OCI-LY1 (cell line): ENCODE measurements around the gene MMP23B.

Source experiments
- H2AFZ ChIP-seq: fragments of 200-600 bp; sonication (generic), shearing (Covaris generic); 2 replicates; pipeline ENCODE4 v1.6.0; 2014; ENCODE audit warnings: antibody characterized with exemption, mild to moderate bottlenecking, low read length
- H3F3A ChIP-seq: fragments of 200-600 bp; sonication (generic), shearing (Covaris generic); 2 replicates; pipeline ENCODE4 v1.6.0; 2014; ENCODE audit warnings: mild to moderate bottlenecking, antibody characterized with exemption, low read length, moderate library complexity; ENCODE audit not compliant: insufficient read depth
- H3K27ac ChIP-seq: fragments of 200-600 bp; sonication (generic); 2 replicates; pipeline ENCODE4 v1.5.1; 2014; ENCODE audit warnings: low read length, mixed run types, mild to moderate bottlenecking, low read depth; ENCODE audit not compliant: poor library complexity, severe bottlenecking
- H3K27me3 ChIP-seq: fragments of 200-600 bp; sonication (generic); 2 replicates; pipeline ENCODE4 v1.6.0; 2014; ENCODE audit warnings: antibody characterized with exemption, mild to moderate bottlenecking, low read length, moderate library complexity; ENCODE audit not compliant: insufficient read depth
- H3K36me3 ChIP-seq: fragments of 200-600 bp; sonication (generic); 2 replicates; pipeline ENCODE4 v1.6.1; 2014; ENCODE audit warnings: mild to moderate bottlenecking, antibody characterized with exemption, low read length, moderate library complexity, mixed read lengths; ENCODE audit not compliant: insufficient read depth
- H3K4me1 ChIP-seq: fragments of 200-600 bp; sonication (generic); 2 replicates; pipeline ENCODE4 v1.5.1; 2014; ENCODE audit warnings: mild to moderate bottlenecking, low read length, moderate library complexity; ENCODE audit not compliant: insufficient read depth, severe bottlenecking
- H3K4me2 ChIP-seq: fragments of 200-600 bp; sonication (generic), shearing (Covaris generic); 2 replicates; pipeline ENCODE4 v1.6.1; 2014; ENCODE audit warnings: low read length
- H3K4me3 ChIP-seq: fragments of 200-600 bp; sonication (generic); 2 replicates; pipeline ENCODE4 v1.5.1; 2014; ENCODE audit warnings: low read length, low read depth, mild to moderate bottlenecking, mixed read lengths; ENCODE audit not compliant: poor library complexity, severe bottlenecking
- H3K79me2 ChIP-seq: fragments of 200-600 bp; shearing (Covaris generic); 2 replicates; pipeline ENCODE4 v1.6.1; 2016; ENCODE audit warnings: mixed run types, low read length, mixed read lengths; ENCODE audit not compliant: insufficient read depth
- H3K9ac ChIP-seq: fragments of 200-600 bp; sonication (generic), shearing (Covaris generic); 2 replicates; pipeline ENCODE4 v1.6.1; 2014; ENCODE audit warnings: mild to moderate bottlenecking, low read length, mixed read lengths
- H3K9me2 ChIP-seq: fragments of 200-600 bp; sonication (generic), shearing (Covaris generic); 2 replicates; pipeline ENCODE4 v1.6.1; 2014; ENCODE audit warnings: low read depth, mild to moderate bottlenecking, low read length, mixed read lengths
- H3K9me3 ChIP-seq: fragments of 200-600 bp; shearing (Covaris generic); 2 replicates; pipeline ENCODE4 v1.6.1; 2014; ENCODE audit warnings: low read length, mixed read lengths
- H4K20me1 ChIP-seq: fragments of 200-600 bp; sonication (generic), shearing (Covaris generic); 2 replicates; pipeline ENCODE4 v1.6.0; 2016; ENCODE audit warnings: mild to moderate bottlenecking, low read length; ENCODE audit not compliant: insufficient read depth
- CTCF ChIP-seq: fragments of 200-600 bp; sonication (generic), shearing (Covaris generic); IDR thresholded peaks from 2 replicates; pipeline ENCODE4 v1.5.1; 2017; ENCODE audit warnings: mild to moderate bottlenecking, antibody characterized with exemption, low read length, moderate library complexity, mixed read lengths
- EZH2 ChIP-seq: fragments of 200-600 bp; sonication (generic), shearing (Covaris generic); IDR thresholded peaks from 2 replicates; pipeline ENCODE4 v1.8.0; 2017; ENCODE audit warnings: borderline replicate concordance, mixed run types, mild to moderate bottlenecking, antibody characterized with exemption, low read length, moderate library complexity, mixed read lengths

Gene MMP23B

DNA sequence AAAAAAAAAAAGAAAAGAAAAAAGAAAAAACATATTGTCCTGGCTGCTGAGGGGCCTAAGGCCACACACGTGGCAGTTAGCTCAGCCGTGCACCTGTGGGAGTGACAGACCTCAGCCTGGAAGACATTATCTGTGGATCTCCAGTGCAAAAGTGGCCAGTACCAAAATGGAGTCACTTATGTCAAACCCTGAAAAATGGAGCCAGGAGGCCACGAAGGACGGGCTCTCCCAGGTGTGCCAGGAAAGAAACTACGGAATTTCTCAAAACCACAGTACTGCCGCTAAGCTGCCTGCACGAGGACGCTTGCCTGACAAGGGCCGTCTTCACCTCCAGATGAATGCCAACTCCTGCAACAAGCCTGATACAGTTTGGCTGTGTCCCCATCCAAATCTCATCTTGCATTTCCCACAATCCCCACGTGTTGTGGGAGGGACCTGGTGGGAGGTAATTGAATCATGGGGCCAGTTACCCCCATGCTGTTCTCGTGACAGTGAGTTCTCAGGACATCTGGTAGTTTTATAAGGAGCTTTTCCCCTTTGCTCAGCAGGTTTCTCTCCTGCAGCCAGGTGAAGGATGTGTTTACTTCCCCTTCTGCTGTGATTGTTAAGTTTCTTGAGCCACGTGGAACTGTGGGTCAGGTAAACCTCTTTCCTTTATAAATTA is 22.0 kb upstream of the MMP23B start:
- Histone ChIP-seq H3K4me2 (no peak overlapping the region), H2AFZ (no peak overlapping the region), H3K9ac (no peak overlapping the region), H3K79me2 (no peaks in the 10 kb centered on the region), H3K4me3 (no peak overlapping the region), H3K4me1 (peaks cover 28% of the 10 kb centered on the region), H3K36me3 (no peaks in the 10 kb centered on the region), H3K9me3 (no peaks in the 10 kb centered on the region), H3K27me3 (no peaks in the 10 kb centered on the region), H3K9me2 (no peaks in the 10 kb centered on the region), H3F3A (no peaks in the 10 kb centered on the region), H4K20me1 (no peaks in the 10 kb centered on the region), H3K27ac (no peak overlapping the region)
- TF ChIP-seq EZH2, result no peak
- no peak for TF ChIP-seq CTCF

DNA sequence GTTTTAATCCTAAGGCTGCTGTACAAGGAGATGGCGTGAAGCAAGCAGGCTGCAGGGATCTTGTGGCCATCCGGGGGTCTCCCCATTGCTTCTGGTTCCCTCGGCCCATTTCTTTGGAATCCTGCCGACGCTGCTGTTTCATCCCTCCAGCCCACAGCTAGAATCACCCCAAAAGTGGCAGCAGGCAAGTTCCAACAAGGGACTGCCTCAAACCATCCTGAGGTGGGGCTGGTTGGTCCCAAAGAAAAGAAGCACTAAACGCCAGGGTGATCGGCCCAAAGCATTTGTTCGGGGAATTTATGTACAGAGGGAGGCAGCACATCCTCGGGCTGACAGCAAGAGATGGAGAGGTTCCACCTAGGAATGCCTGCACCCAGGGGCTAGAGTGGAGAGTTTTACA is 21.2 kb upstream of the MMP23B start:
- Histone ChIP-seq H3K36me3 (no peaks in the 10 kb centered on the region), H3F3A (no peaks in the 10 kb centered on the region), H3K9me3 (no peaks in the 10 kb centered on the region), H3K27ac (no peak overlapping the region), H3K9ac (no peak overlapping the region), H3K4me3 (no peak overlapping the region), H3K4me1 (peaks cover 28% of the 10 kb centered on the region), H4K20me1 (no peaks in the 10 kb centered on the region), H3K27me3 (no peaks in the 10 kb centered on the region), H3K9me2 (no peaks in the 10 kb centered on the region), H3K4me2 (no peak overlapping the region), H2AFZ (no peak overlapping the region), H3K79me2 (no peaks in the 10 kb centered on the region)
- no peak for TF ChIP-seq CTCF
- TF ChIP-seq EZH2, result no peak

- no peaks in the 10 kb centered on the region for H3K9me3 ChIP-seq
- H3K9ac ChIP-seq, result no peak overlapping the region
- H3K27ac ChIP-seq, result no peak overlapping the region
- no peak overlapping the region for H2AFZ ChIP-seq
- no peak overlapping the region for H3K4me3 ChIP-seq
- H3K36me3 ChIP-seq, result no peaks in the 10 kb centered on the region
- TF ChIP-seq EZH2 (no peak), CTCF (no peak)
- H3K27me3 ChIP-seq, result no peaks in the 10 kb centered on the region
- no peaks in the 10 kb centered on the region for H3F3A ChIP-seq
- peaks cover 31% of the 10 kb centered on the region for H3K4me1 ChIP-seq
- no peaks in the 10 kb centered on the region for H3K79me2 ChIP-seq
- H4K20me1 ChIP-seq, result no peaks in the 10 kb centered on the region
- no peaks in the 10 kb centered on the region for H3K9me2 ChIP-seq
- H3K4me2 ChIP-seq, result no peak overlapping the region
These were observed 19.9 kb upstream of the MMP23B start for GRCh38 chr1:1612104-1612400.
